Right cardiac atrium (tissue), 5 donors: ENCODE results near the gene CDKL1. TPM values are rescaled to one million over a fixed set of nuclear protein-coding genes. Genes with fewer than 3 reads are reported as not detected.
A peak's percentile ranks its signal among the peaks of the same experiment; 100 is the strongest.

Experiments used
- ATAC-seq, 2 donors: fragments of 200-7000 bp; cut with Tn5 transposase; one replicate each; pipeline versions ENCODE4 v1.8.0 to v1.9.1; 2020; ENCODE audit warnings: moderate library complexity in 2 of 2, mild to moderate bottlenecking in 1 of 2
- DNase-seq, 3 donors: peaks; one replicate each; pipeline ENCODE4 v3.0.0-alpha.2; 2020
- H3K27ac ChIP-seq: one replicate; pipeline ENCODE4 v1.5.1; 2013; ENCODE audit warnings: mild to moderate bottlenecking, low read length, control low read depth, moderate library complexity
- H3K27me3 ChIP-seq: one replicate; pipeline ENCODE4 v1.6.1; 2013; ENCODE audit not compliant: control insufficient read depth, insufficient read depth
- H3K4me1 ChIP-seq: one replicate; pipeline ENCODE4 v1.6.1; 2013; ENCODE audit warnings: low read length; ENCODE audit not compliant: control insufficient read depth, insufficient read depth
- H3K4me3 ChIP-seq: one replicate; pipeline ENCODE4 v1.5.1; 2013; ENCODE audit warnings: low read length, control low read depth
- H3K9me3 ChIP-seq: one replicate; pipeline ENCODE4 v1.6.1; 2013; ENCODE audit warnings: low read length; ENCODE audit not compliant: control insufficient read depth
- WGBS: extraction: QIAGEN DNeasy Blood & Tissue Kit; methylation state at CpG from one replicate; pipeline ENCODE4 v1.1.7; 2013; 5-methylcytosine and 5-hydroxymethylcytosine counted together
- intact Hi-C, 4 donors: fragments of 100-400 bp; cut with DNase I; formaldehyde crosslinking; loops; one replicate each; pipeline versions ENCODE4 v1.11.0 to v1.14.0; 2022 to 2023
- microRNA-seq, 2 donors: library from miRNA; unstranded; fragments of <30 nt; microRNA quantifications; one replicate each; pipeline ENCODE4 v1.2.0, GENCODE V29; 2020 to 2021
- polyA plus RNA-seq: library from polyadenylated mRNA; stranded (reverse); fragments of 200-250 nt; gene quantifications from one replicate; pipeline ENCODE4 v1.2.3, GENCODE V29; 2013
- total RNA-seq, 4 donors: library from RNA; stranded (reverse); fragmentation: NEBNext Ultra II Directional; extraction: Animal tissue kit (Norgen Biotek cat#: 25700); gene quantifications; one replicate each; pipeline ENCODE4 v1.2.1, GENCODE V29; 2021
- donor health status: healthy with polysubstance abuse.
- donor health status: DM: no; HTN: yes; CAD: no.
- donor health status: DM: no; HTN: no; CAD: no.
- donor health status: DM: no; HTN: yes; CAD: no; lungs with severe emphysema.
- donor health status: DM: yes; HTN: yes; CAD: no.

The CDKL1 gene
- total and polyA plus RNA-seq, 5 donors: 1.0 to 4.7 (median 2.6) TPM

- intact Hi-C loops: no loop called here
- Histone ChIP-seq H3K4me1 (peaks cover 2% of the 10 kb centered on the region), H3K9me3 (no peaks in the 10 kb centered on the region), H3K4me3 (no peak overlapping the region), H3K27me3 (no peaks in the 10 kb centered on the region), H3K27ac (no peak overlapping the region)
- ATAC-seq (no peak), DNase-seq (no peak)
- WGBS: 89% methylated on average over 4 of the region's 4 CpGs
These were observed 88.2 kb downstream of the CDKL1 start for GRCh38 chr14:50308363-50308915.

- DNase-seq: peak in 1 of 3 donors; percentile 36
- intact Hi-C loops: no loop called here
- Histone ChIP-seq H3K9me3 (no peaks in the 10 kb centered on the region), H3K4me3 (no peak overlapping the region), H3K27ac (no peak overlapping the region), H3K4me1 (no peaks in the 10 kb centered on the region), H3K27me3 (no peaks in the 10 kb centered on the region)
- 83% methylated on average over 8 of the region's 8 CpGs for WGBS
- ATAC-seq: peak; percentile 56 to 72
These were observed 92.8 kb downstream of the CDKL1 start for GRCh38 chr14:50303744-50304471.

GRCh38 chr14:50301914-50302313 lies 94.8 kb downstream of the CDKL1 start:
- no peak overlapping the region for H3K27ac ChIP-seq
- H3K27me3 ChIP-seq: no peaks in the 10 kb centered on the region
- ATAC-seq: no peak
- H3K4me1 ChIP-seq: no peaks in the 10 kb centered on the region
- H3K4me3 ChIP-seq: no peak overlapping the region
- DNase-seq: no peak
- intact Hi-C loops: no loop called here
- no peaks in the 10 kb centered on the region for H3K9me3 ChIP-seq

GRCh38 chr14:50299585-50299984 lies 97.1 kb downstream of the CDKL1 start:
- intact Hi-C loops: no loop called here
- 96% methylated on average over 2 of the region's 2 CpGs for WGBS
- no peak for ATAC-seq

GRCh38 chr14:50290306-50290705 lies 106.4 kb downstream of the CDKL1 start:
- no peak overlapping the region for H3K27ac ChIP-seq
- WGBS: 89% methylated on average over 5 of the region's 5 CpGs
- no peaks in the 10 kb centered on the region for H3K9me3 ChIP-seq
- ATAC-seq (no peak), DNase-seq (no peak)
- H3K27me3 ChIP-seq: no peaks in the 10 kb centered on the region
- H3K4me3 ChIP-seq: no peak overlapping the region
- intact Hi-C loops: no loop called here
- no peaks in the 10 kb centered on the region for H3K4me1 ChIP-seq

More at GRCh38 chr14:50299585-50299984, 97.1 kb downstream of the CDKL1 start:
- no peaks in the 10 kb centered on the region for H3K9me3 ChIP-seq
- no peak for DNase-seq
- no peaks in the 10 kb centered on the region for H3K27me3 ChIP-seq
- H3K4me1 ChIP-seq: no peaks in the 10 kb centered on the region
- no peak overlapping the region for H3K27ac ChIP-seq
- H3K4me3 ChIP-seq: no peak overlapping the region

- H3K27ac ChIP-seq: no peak overlapping the region
- intact Hi-C loops: no loop called here
- DNase-seq (no peak), ATAC-seq (no peak)
- no peaks in the 10 kb centered on the region for H3K27me3 ChIP-seq
- H3K4me3 ChIP-seq: no peak overlapping the region
- no peaks in the 10 kb centered on the region for H3K4me1 ChIP-seq
- H3K9me3 ChIP-seq: no peaks in the 10 kb centered on the region
- WGBS: 98% methylated on average over 5 of the region's 5 CpGs
These were observed 108.5 kb downstream of the CDKL1 start for GRCh38 chr14:50288146-50288545.

GRCh38 chr14:50285861-50286260 lies 110.8 kb downstream of the CDKL1 start:
- Histone ChIP-seq H3K4me1 (no peaks in the 10 kb centered on the region), H3K27ac (no peak overlapping the region), H3K4me3 (no peak overlapping the region), H3K9me3 (no peaks in the 10 kb centered on the region), H3K27me3 (no peaks in the 10 kb centered on the region)
- intact Hi-C loops: no loop called here
- ATAC-seq: no peak
- DNase-seq: no peak

Small RNA genes within 50 kb of the gene (microRNA-seq; reads per million reads assigned to microRNA genes)
- 0 reads per million in 2 donors for gene MIR4504

Other genes starting within 250 kb of the CDKL1 start
- gene SOS2, start 165.3 kb downstream of the CDKL1 start, total RNA-seq: 10 to 100 TPM; 28.3 to 33.7 (median 28.7) TPM
- gene SOS2, start 165.3 kb downstream of the CDKL1 start, polyA plus RNA-seq: 13.0 TPM
- gene L2HGDH, start 84.7 kb downstream of the CDKL1 start, total RNA-seq: 1 to 10 TPM; 5.2 to 9.4 (median 7.7) TPM
- 4.4 TPM for gene L2HGDH, start 84.7 kb downstream of the CDKL1 start, polyA plus RNA-seq
- gene DMAC2L, start 84.6 kb downstream of the CDKL1 start, total RNA-seq: 10 to 100 TPM; 14.8 to 23.6 (median 19.3) TPM
- gene DMAC2L, start 84.6 kb downstream of the CDKL1 start, polyA plus RNA-seq: 19.9 TPM
- gene MAP4K5, start 135.7 kb upstream of the CDKL1 start, total RNA-seq: 10 to 100 TPM; 17.6 to 29.0 (median 21.0) TPM
- 8.4 TPM for gene MAP4K5, start 135.7 kb upstream of the CDKL1 start, polyA plus RNA-seq
- gene ATL1, start 163.3 kb upstream of the CDKL1 start, total RNA-seq: 1 to 10 TPM; 1.7 to 2.8 (median 2.2) TPM
- gene ATL1, start 163.3 kb upstream of the CDKL1 start, polyA plus RNA-seq: 1.4 TPM